ENCODE data around the gene TTC34. TPM values are rescaled to one million over a fixed set of nuclear protein-coding genes. Genes with fewer than 3 reads are reported as not detected.
"Not testable (repeated sequence)": the region's sequence is repeated elsewhere in the genome, so short reads cannot be mapped to it uniquely, and the experiment has no call there.

Gene TTC34
- total RNA-seq, 1 donor from 2014 or later: 0.09 TPM

- H3K27ac Mint-ChIP-seq; H3K4me1 ChIP-seq; H3K4me2 ChIP-seq; H2AFZ ChIP-seq (replicated peaks); H3K4me1 Mint-ChIP-seq; H4K20me1 ChIP-seq (ENCODE audit: low read depth); H3K27me3 Mint-ChIP-seq (ENCODE audit: insufficient read depth, low read depth); H3K4me3 Mint-ChIP-seq; H3K36me3 Mint-ChIP-seq; H3K9ac ChIP-seq; H3K36me3 ChIP-seq; DNase-seq (ENCODE audit: low spot score); H3K4me3 ChIP-seq; H3F3A ChIP-seq (ENCODE audit: low read depth); H3K9me3 Mint-ChIP-seq; H3K27me3 ChIP-seq; H3K9me3 ChIP-seq (ENCODE audit: low read depth); H3K27ac ChIP-seq; H3K79me2 ChIP-seq (ENCODE audit: low read depth): not testable (repeated sequence)
These were observed 46.1 kb downstream of the TTC34 start for GRCh38 chr1:2755426-2755825.

- not testable (repeated sequence) for H3K27ac ChIP-seq; H3K36me3 Mint-ChIP-seq; H4K20me1 ChIP-seq (ENCODE audit: low read depth); H3K27ac Mint-ChIP-seq; H3K4me1 Mint-ChIP-seq; H3K4me3 ChIP-seq; H3K79me2 ChIP-seq (ENCODE audit: low read depth); H3F3A ChIP-seq (ENCODE audit: low read depth); H3K9me3 Mint-ChIP-seq; H3K9me3 ChIP-seq (ENCODE audit: low read depth); DNase-seq (ENCODE audit: low spot score); H3K27me3 ChIP-seq; H3K27me3 Mint-ChIP-seq (ENCODE audit: insufficient read depth, low read depth); H3K4me1 ChIP-seq; H3K36me3 ChIP-seq; H2AFZ ChIP-seq (replicated peaks); H3K9ac ChIP-seq; H3K4me2 ChIP-seq; H3K4me3 Mint-ChIP-seq
These were observed 46.9 kb downstream of the TTC34 start for GRCh38 chr1:2754597-2754996.

GRCh38 chr1:2752503-2752902 is 49.0 kb downstream of the TTC34 start:
- H3K4me2 ChIP-seq; H3K4me1 ChIP-seq; H4K20me1 ChIP-seq (ENCODE audit: low read depth); H3K4me1 Mint-ChIP-seq; H3K9ac ChIP-seq; H3K4me3 ChIP-seq; H3K27me3 ChIP-seq; H3F3A ChIP-seq (ENCODE audit: low read depth); H3K27ac ChIP-seq; H3K36me3 Mint-ChIP-seq; H3K79me2 ChIP-seq (ENCODE audit: low read depth); H3K27me3 Mint-ChIP-seq (ENCODE audit: insufficient read depth, low read depth); H3K9me3 ChIP-seq (ENCODE audit: low read depth); H3K36me3 ChIP-seq; H3K9me3 Mint-ChIP-seq; H3K4me3 Mint-ChIP-seq; H2AFZ ChIP-seq (replicated peaks); H3K27ac Mint-ChIP-seq; DNase-seq (ENCODE audit: low spot score): not testable (repeated sequence)

GRCh38 chr1:2751866-2752265 is 49.6 kb downstream of the TTC34 start:
- not testable (repeated sequence) for H3K79me2 ChIP-seq (ENCODE audit: low read depth); H4K20me1 ChIP-seq (ENCODE audit: low read depth); H3F3A ChIP-seq (ENCODE audit: low read depth); H3K4me1 Mint-ChIP-seq; H3K9me3 Mint-ChIP-seq; H3K36me3 ChIP-seq; H3K27me3 Mint-ChIP-seq (ENCODE audit: insufficient read depth, low read depth); H3K27ac Mint-ChIP-seq; H3K27ac ChIP-seq; H2AFZ ChIP-seq (replicated peaks); H3K4me1 ChIP-seq; H3K36me3 Mint-ChIP-seq; H3K9me3 ChIP-seq (ENCODE audit: low read depth); DNase-seq (ENCODE audit: low spot score); H3K4me3 ChIP-seq; H3K4me3 Mint-ChIP-seq; H3K27me3 ChIP-seq; H3K9ac ChIP-seq; H3K4me2 ChIP-seq

GRCh38 chr1:2750766-2751730 is 50.4 kb downstream of the TTC34 start:
- H3K4me2 ChIP-seq; H3K27me3 ChIP-seq; H3K36me3 Mint-ChIP-seq; H3K4me3 ChIP-seq; H4K20me1 ChIP-seq (ENCODE audit: low read depth); H3K9me3 Mint-ChIP-seq; H3K4me3 Mint-ChIP-seq; H3K36me3 ChIP-seq; H3K27ac Mint-ChIP-seq; H3K4me1 Mint-ChIP-seq; H3K9ac ChIP-seq; H3K79me2 ChIP-seq (ENCODE audit: low read depth); H2AFZ ChIP-seq (replicated peaks); H3K27me3 Mint-ChIP-seq (ENCODE audit: insufficient read depth, low read depth); DNase-seq (ENCODE audit: low spot score); H3K27ac ChIP-seq; H3K9me3 ChIP-seq (ENCODE audit: low read depth); H3K4me1 ChIP-seq; H3F3A ChIP-seq (ENCODE audit: low read depth): not testable (repeated sequence)

- H3K36me3 ChIP-seq; H4K20me1 ChIP-seq (ENCODE audit: low read depth); H3K27ac ChIP-seq; DNase-seq (ENCODE audit: low spot score); H3K4me1 Mint-ChIP-seq; H3K4me3 Mint-ChIP-seq; H3K27ac Mint-ChIP-seq; H3K4me2 ChIP-seq; H3K9me3 Mint-ChIP-seq; H3K27me3 Mint-ChIP-seq (ENCODE audit: insufficient read depth, low read depth); H2AFZ ChIP-seq (replicated peaks); H3K4me1 ChIP-seq; H3F3A ChIP-seq (ENCODE audit: low read depth); H3K9me3 ChIP-seq (ENCODE audit: low read depth); H3K9ac ChIP-seq; H3K36me3 Mint-ChIP-seq; H3K4me3 ChIP-seq; H3K79me2 ChIP-seq (ENCODE audit: low read depth); H3K27me3 ChIP-seq: not testable (repeated sequence)
These were observed 51.3 kb downstream of the TTC34 start for GRCh38 chr1:2750041-2750680.

- not testable (repeated sequence) for H3K9ac ChIP-seq; H3K27ac ChIP-seq; H3K27ac Mint-ChIP-seq; H3K27me3 Mint-ChIP-seq (ENCODE audit: insufficient read depth, low read depth); DNase-seq (ENCODE audit: low spot score); H3K4me3 Mint-ChIP-seq; H3K4me2 ChIP-seq; H3K36me3 ChIP-seq; H4K20me1 ChIP-seq (ENCODE audit: low read depth); H3K79me2 ChIP-seq (ENCODE audit: low read depth); H3K4me3 ChIP-seq; H3K4me1 ChIP-seq; H3K4me1 Mint-ChIP-seq; H3K36me3 Mint-ChIP-seq; H3K27me3 ChIP-seq; H2AFZ ChIP-seq (replicated peaks); H3F3A ChIP-seq (ENCODE audit: low read depth); H3K9me3 Mint-ChIP-seq; H3K9me3 ChIP-seq (ENCODE audit: low read depth)
These were observed 52.9 kb downstream of the TTC34 start for GRCh38 chr1:2748626-2749025.

DNA sequence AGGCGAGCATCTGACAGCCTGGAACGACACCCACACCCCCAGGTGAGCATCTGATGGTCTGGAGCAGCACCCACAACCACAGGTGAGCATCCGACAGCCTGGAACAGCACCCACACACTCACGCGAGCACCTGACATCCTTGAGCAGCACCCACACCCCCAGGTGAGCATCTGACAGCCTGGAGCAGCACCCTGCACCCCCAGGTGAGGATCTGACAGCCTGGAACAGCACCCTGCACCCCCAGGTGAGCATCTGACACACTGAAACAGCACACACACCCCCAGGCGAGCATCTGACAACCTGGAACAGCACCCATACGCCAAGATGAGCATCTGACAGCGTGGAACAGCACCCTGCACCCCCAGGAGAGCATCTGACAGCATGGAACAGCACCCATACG is 106.7 kb downstream of the TTC34 start:
- H3K4me1 ChIP-seq; H3K27ac Mint-ChIP-seq; H3K4me1 Mint-ChIP-seq; H3K9ac ChIP-seq; H3K4me3 Mint-ChIP-seq; H3K9me3 Mint-ChIP-seq; H3K36me3 ChIP-seq; H2AFZ ChIP-seq (replicated peaks); H3K27ac ChIP-seq; H3K27me3 Mint-ChIP-seq (ENCODE audit: insufficient read depth, low read depth); H3K9me3 ChIP-seq (ENCODE audit: low read depth); H3K79me2 ChIP-seq (ENCODE audit: low read depth); DNase-seq (ENCODE audit: low spot score); H3K4me2 ChIP-seq; H3F3A ChIP-seq (ENCODE audit: low read depth); H3K27me3 ChIP-seq; H3K4me3 ChIP-seq; H4K20me1 ChIP-seq (ENCODE audit: low read depth); H3K36me3 Mint-ChIP-seq: not testable (repeated sequence)

Measured in neural progenitor cell (in vitro differentiated cells).